ENCODE measurements around the gene CPED1. TPM values are rescaled to one million over a fixed set of nuclear protein-coding genes. Genes with fewer than 3 reads are reported as not detected.
A peak's percentile ranks its signal among the peaks of the same experiment; 100 is the strongest.

CPED1 gene
- total RNA-seq, 4 donors from 2014 or later, result 4.4 to 20.2 (median 14.0) TPM

DNA sequence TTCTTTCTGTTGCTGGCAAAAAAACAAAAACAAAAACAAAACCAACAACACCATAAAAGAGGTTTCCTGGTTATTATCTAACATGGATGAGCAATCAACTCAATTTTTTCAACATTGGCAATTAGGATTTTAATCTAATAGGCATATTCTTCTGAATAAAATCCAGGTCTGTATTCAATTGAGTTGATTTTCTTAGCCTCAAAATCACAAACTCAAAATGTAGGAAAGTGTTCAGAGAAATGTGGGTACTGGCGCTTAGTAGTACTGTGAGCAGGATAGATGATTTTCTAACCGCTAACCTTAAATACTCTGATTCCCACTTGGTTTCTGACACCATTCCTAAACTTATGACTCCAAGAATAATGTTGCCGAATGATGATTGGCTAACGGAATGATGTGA is 345.9 kb downstream of the CPED1 start:
- no peak for TF ChIP-seq POLR2AphosphoS5 (IDR thresholded peaks at IDR 0.05)
- no peak for TF ChIP-seq EP300 (IDR thresholded peaks at IDR 0.05; ENCODE audit: low read depth)
- no peak for TF ChIP-seq POLR2A (IDR thresholded peaks at IDR 0.05)
- TF ChIP-seq CTCF (IDR thresholded peaks at IDR 0.05), result no peak
- Histone ChIP-seq H3K27me3 (peaks cover 61% of the 10 kb centered on the region), H3K4me1 (peaks cover 6 to 13% (median 12%) of the 10 kb centered on the region in 4 donors), H3K9me3 (no peaks in the 10 kb centered on the region), H3K36me3 (no peaks in the 10 kb centered on the region), H3K27ac (no peak overlapping the region), H3K4me3 (no peak overlapping the region)
- DNase-seq, result no peak
- WGBS, 2 donors (ENCODE audit: low coverage in 1 of 2), result 97 to 98% methylated on average over 4 of the region's 4 CpGs
- in situ Hi-C loops (cut with MboI; ENCODE audit: low pct_ligation_motif_present in 1 of 4, low pct_unique_long_range_greater_than_20kb in 1 of 4, low sequenced_read_pairs in 3 of 4) (no loop called here), intact Hi-C loops (cut with DNase I; ENCODE audit: low total_unique reads) (no loop called here)

DNA sequence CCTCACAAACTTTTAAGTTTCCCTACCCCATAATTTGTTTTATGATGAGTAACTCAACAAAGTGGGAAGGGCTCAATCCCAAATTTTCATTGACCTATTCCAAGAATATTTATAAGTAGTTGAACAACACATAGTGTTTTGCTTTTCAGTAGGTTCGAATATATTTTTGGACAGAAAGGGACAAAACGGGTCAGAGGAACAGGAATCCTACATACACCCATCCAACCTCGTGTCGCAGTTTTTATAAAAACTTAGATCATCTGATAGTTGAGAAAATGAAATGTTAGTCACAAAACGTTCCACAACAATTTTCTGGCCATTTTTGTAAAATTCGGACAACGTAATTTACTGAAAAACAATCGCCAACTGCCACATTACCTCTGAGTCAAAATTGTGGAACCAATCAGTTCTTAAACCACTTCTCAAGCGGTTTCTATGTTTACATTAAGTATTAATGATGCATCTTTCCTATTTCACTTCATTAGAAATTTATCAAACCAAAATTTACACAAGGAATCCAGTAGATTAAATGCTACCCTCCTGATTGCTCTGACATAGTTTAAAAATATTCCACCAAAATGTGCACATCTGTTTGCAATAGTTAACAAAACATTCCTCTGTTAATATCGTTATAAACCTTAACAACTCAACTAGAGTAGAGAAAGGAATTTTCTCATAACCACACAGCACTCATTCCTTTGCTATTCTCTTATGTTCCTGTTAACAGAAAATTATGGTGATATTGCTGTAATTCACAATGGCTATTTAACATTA is 346.6 kb downstream of the CPED1 start:
- peaks cover 55% of the 10 kb centered on the region for H3K27me3 ChIP-seq

DNA sequence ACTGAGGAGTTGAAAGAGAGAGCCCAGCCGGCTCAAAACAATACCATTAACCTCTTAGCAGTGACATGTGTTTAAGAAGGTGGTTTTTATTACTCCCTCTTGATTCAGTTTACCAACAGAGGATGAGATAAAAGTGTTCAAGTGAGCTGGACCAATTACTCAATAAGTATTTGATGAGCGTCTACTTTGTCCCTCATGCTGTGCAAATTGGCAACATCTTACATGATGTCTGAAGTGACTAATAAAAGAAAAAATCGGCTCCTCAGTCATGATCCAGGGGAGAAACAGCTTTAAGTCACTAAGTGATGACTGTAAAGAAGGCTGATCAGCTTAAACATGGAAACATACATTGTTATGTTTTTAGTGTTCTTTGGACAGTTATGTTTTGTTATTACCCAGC is 348.1 kb downstream of the CPED1 start:
- in situ Hi-C loops (cut with MboI; ENCODE audit: low pct_ligation_motif_present in 1 of 4, low pct_unique_long_range_greater_than_20kb in 1 of 4, low sequenced_read_pairs in 3 of 4), result no loop called here
- Histone ChIP-seq H3K9me3 (no peaks in the 10 kb centered on the region), H3K4me1 (no peaks in the 10 kb centered on the region), H3K36me3 (no peaks in the 10 kb centered on the region), H3K27me3 (peaks cover 39% of the 10 kb centered on the region), H3K4me3 (no peak overlapping the region), H3K27ac (no peak overlapping the region)
- DNase-seq, result no peak
- intact Hi-C loops (cut with DNase I; ENCODE audit: low total_unique reads), result no loop called here
- TF ChIP-seq POLR2A (IDR thresholded peaks at IDR 0.05), result no peak
- WGBS, 2 donors (ENCODE audit: low coverage in 1 of 2), result 67 to 84% methylated on average over 3 of the region's 3 CpGs

More for the DNA sequence above, 346.6 kb downstream of the CPED1 start:
- DNase-seq, result no peak
- Histone ChIP-seq H3K4me3 (no peak overlapping the region), H3K27ac (no peak overlapping the region), H3K4me1 (peaks cover under 1 to 6% (median 5%) of the 10 kb centered on the region in 4 donors), H3K36me3 (no peaks in the 10 kb centered on the region), H3K9me3 (no peaks in the 10 kb centered on the region)
- intact Hi-C loops (cut with DNase I; ENCODE audit: low total_unique reads), result no loop called here
- in situ Hi-C loops (cut with MboI; ENCODE audit: low pct_ligation_motif_present in 1 of 4, low pct_unique_long_range_greater_than_20kb in 1 of 4, low sequenced_read_pairs in 3 of 4), result no loop called here
- WGBS, 2 donors (ENCODE audit: low coverage in 1 of 2), result 84 to 91% methylated on average over 10 of the region's 10 CpGs
- TF ChIP-seq POLR2AphosphoS5 (IDR thresholded peaks at IDR 0.05) (no peak), EP300 (IDR thresholded peaks at IDR 0.05; ENCODE audit: low read depth) (no peak)

DNA sequence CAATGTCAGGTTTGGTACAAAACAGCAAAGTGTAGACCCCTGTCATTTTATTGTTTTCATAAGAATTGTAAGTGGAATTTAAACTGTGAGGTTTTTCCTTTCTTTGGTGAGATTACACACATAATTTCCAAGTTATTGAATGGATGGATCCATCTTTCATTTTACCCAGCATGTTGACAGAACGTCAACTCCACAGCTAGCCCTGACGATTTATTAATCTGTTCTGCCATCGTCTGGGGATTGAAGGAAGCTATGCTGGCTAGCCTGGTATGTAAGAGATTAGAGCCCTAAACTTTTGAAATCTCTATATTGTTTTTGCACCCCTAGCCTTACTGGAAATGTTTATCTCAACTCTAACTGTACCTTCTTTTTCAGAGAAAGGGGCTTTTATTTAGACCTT is 348.9 kb downstream of the CPED1 start:
- Histone ChIP-seq H3K27me3 (peaks cover 32% of the 10 kb centered on the region), H3K36me3 (no peaks in the 10 kb centered on the region), H3K4me1 (no peaks in the 10 kb centered on the region), H3K27ac (no peak overlapping the region), H3K9me3 (no peaks in the 10 kb centered on the region), H3K4me3 (no peak overlapping the region)
- DNase-seq, result no peak
- intact Hi-C loops (cut with DNase I; ENCODE audit: low total_unique reads), result no loop called here
- 18 to 32% methylated on average over 3 of the region's 3 CpGs for WGBS, 2 donors (ENCODE audit: low coverage in 1 of 2)
- in situ Hi-C loops (cut with MboI; ENCODE audit: low pct_ligation_motif_present in 1 of 4, low pct_unique_long_range_greater_than_20kb in 1 of 4, low sequenced_read_pairs in 3 of 4), result no loop called here
- TF ChIP-seq CTCF (IDR thresholded peaks at IDR 0.05) (peak in 2 of 5 experiments; percentile 21 to 25), POLR2AphosphoS5 (IDR thresholded peaks at IDR 0.05) (no peak)

GRCh38 chr7:121339082-121339481 is 350.6 kb downstream of the CPED1 start:
- no peaks in the 10 kb centered on the region for H3K9me3 ChIP-seq
- in situ Hi-C loops (cut with MboI; ENCODE audit: low pct_ligation_motif_present in 1 of 4, low pct_unique_long_range_greater_than_20kb in 1 of 4, low sequenced_read_pairs in 3 of 4) (no loop called here), intact Hi-C loops (cut with DNase I; ENCODE audit: low total_unique reads) (no loop called here)
- no peak for DNase-seq
- H3K36me3 ChIP-seq, result no peaks in the 10 kb centered on the region
- peaks cover 16% of the 10 kb centered on the region for H3K27me3 ChIP-seq
- no peak for TF ChIP-seq POLR2AphosphoS5 (IDR thresholded peaks at IDR 0.05)
- no peak for TF ChIP-seq CTCF (IDR thresholded peaks at IDR 0.05)
- no peak for TF ChIP-seq POLR2A (IDR thresholded peaks at IDR 0.05)
- no peak for TF ChIP-seq EP300 (IDR thresholded peaks at IDR 0.05; ENCODE audit: low read depth)
- WGBS, 2 donors (ENCODE audit: low coverage in 1 of 2), result 77 to 88% methylated on average over 4 to 5 of the region's 5 CpGs
- H3K4me3 ChIP-seq, result no peak overlapping the region
- no peak overlapping the region for H3K27ac ChIP-seq
- peaks cover 0 to 7% (median 3%) of the 10 kb centered on the region in 4 donors for H3K4me1 ChIP-seq

Data from transverse colon (tissue), 4 donors.